ENCODE data around the gene IL12RB1.

Gene IL12RB1

DNA sequence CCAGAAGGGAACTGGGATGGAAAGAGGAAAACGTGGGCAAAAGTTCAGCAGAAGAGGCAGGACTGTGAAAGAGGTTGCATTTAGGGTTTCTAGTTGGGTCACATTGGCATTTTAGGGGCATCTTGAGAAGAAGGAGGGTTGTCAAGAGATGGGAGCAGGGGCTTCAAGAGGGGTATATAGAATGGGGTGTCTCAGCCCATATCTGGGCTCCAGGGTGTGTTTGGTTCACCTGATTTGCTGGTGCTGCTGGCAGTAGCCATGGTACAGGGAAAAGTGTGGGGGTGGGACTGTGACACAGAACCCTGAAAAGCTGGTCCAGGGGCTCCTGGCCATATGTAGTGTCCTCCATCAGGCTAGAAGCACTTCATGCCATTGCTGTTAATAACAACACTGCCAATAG lies 33.4 kb upstream of the IL12RB1 start:
- H2AFZ ChIP-seq (ENCODE audit: low read depth, low read length), result no peak overlapping the region
- H3K27me3 ChIP-seq (ENCODE audit: low read depth, low read length), result no peaks in the 10 kb centered on the region
- peak overlapping the region; percentile 98 for H3K4me2 ChIP-seq (ENCODE audit: low read length)
- H3K36me3 ChIP-seq (replicated peaks; ENCODE audit: low read depth, low read length), result peaks cover 33% of the 10 kb centered on the region
- no peaks in the 10 kb centered on the region for H3K9me3 ChIP-seq (ENCODE audit: insufficient read depth, low read length)
- no peak overlapping the region; the same call in 1 of the 2 replicates for H3K9ac ChIP-seq (ENCODE audit: low read length)
- no peak overlapping the region for H3K27ac ChIP-seq (ENCODE audit: low read length)
- peaks cover 26% of the 10 kb centered on the region for H4K20me1 ChIP-seq (ENCODE audit: insufficient read depth, low read length)
- peak overlapping the region; percentile 81 for H3K4me3 ChIP-seq (ENCODE audit: low read length)
- peaks cover 23% of the 10 kb centered on the region for H3K79me2 ChIP-seq (ENCODE audit: low read length)
- peaks cover 25% of the 10 kb centered on the region for H3K4me1 ChIP-seq (ENCODE audit: low read length)
- TF ChIP-seq CTCF (IDR thresholded peaks at IDR 0.05; ENCODE audit: low read depth, low read length) (no peak), EZH2phosphoT487 (IDR thresholded peaks at IDR 0.05; ENCODE audit: low read depth) (no peak)

DNA sequence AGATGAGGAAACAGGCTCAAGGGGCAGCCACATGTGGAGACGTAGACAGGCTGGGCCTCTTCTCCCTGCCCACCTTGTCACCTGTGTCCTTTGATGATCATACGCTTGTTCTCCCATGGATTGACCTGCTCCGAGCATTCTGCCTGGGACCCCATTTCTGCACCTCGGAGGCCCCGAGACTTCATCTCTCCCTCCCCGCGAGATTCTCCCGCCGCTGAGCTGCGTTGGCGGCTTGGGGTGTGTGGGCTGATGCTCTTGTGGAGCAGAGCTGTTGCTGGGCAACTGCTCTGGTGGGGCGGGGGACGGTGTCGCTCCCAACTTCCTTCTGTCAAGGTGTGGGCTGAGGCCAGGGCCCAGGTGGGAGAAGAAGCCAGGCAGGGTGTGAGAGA lies 33.0 kb upstream of the IL12RB1 start:
- Histone ChIP-seq H3K9me3 (ENCODE audit: insufficient read depth, low read length) (no peaks in the 10 kb centered on the region), H3K27me3 (ENCODE audit: low read depth, low read length) (no peaks in the 10 kb centered on the region), H3K4me3 (ENCODE audit: low read length) (peak overlapping the region; percentile 81), H3K4me2 (ENCODE audit: low read length) (peak overlapping the region; percentile 98), H2AFZ (ENCODE audit: low read depth, low read length) (no peak overlapping the region), H3K9ac (ENCODE audit: low read length) (peak overlapping the region; percentile 69; the same call in 1 of the 2 replicates), H3K27ac (ENCODE audit: low read length) (peak overlapping the region; percentile 47), H4K20me1 (ENCODE audit: insufficient read depth, low read length) (peaks cover 26% of the 10 kb centered on the region), H3K36me3 (replicated peaks; ENCODE audit: low read depth, low read length) (peaks cover 33% of the 10 kb centered on the region), H3K4me1 (ENCODE audit: low read length) (peaks cover 25% of the 10 kb centered on the region), H3K79me2 (ENCODE audit: low read length) (peaks cover 23% of the 10 kb centered on the region)
- no peak for TF ChIP-seq CTCF (IDR thresholded peaks at IDR 0.05; ENCODE audit: low read depth, low read length)
- no peak for TF ChIP-seq EZH2phosphoT487 (IDR thresholded peaks at IDR 0.05; ENCODE audit: low read depth)

DNA sequence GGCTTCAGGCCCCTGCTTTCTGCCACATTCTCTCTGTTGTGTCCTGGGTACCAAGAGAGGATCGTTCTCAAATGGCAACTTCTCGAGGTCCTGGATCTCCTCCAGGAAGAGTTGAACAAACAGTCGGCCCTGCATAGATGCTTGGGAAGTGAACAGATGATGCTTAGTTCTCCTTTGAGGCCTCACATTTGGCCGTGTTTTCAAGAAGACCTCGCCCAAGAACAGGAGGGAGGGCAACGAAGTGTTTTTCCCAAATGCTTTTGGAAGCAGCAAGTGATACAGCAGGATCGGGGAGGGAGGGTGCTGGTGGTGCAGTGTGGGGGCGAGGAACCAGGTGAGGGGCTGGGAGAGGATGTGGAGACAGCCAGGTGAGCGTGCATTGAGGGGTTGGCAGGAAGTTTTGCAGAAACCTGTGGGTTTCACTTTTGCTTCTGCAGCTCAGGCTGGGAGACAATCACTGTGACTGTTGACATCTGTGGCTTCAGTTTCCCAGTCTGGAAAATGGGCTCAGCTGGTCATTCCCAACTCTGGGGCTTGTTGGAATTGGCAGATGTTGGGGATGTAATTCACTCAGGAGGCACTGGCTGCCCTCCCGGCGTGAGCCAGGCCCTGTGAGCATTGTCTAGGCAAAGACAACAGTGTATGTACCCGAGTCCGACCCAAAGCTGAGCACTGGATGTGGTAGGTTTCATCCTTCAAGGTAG lies 32.4 kb upstream of the IL12RB1 start:
- Histone ChIP-seq H3K27me3 (ENCODE audit: low read depth, low read length) (no peaks in the 10 kb centered on the region), H3K79me2 (ENCODE audit: low read length) (peaks cover 23% of the 10 kb centered on the region), H3K4me3 (ENCODE audit: low read length) (peak overlapping the region; percentile 81), H3K27ac (ENCODE audit: low read length) (peak overlapping the region; percentile 47), H3K4me1 (ENCODE audit: low read length) (peaks cover 25% of the 10 kb centered on the region), H3K9me3 (ENCODE audit: insufficient read depth, low read length) (no peaks in the 10 kb centered on the region), H2AFZ (ENCODE audit: low read depth, low read length) (no peak overlapping the region), H3K4me2 (ENCODE audit: low read length) (peak overlapping the region; percentile 98), H3K9ac (ENCODE audit: low read length) (peak overlapping the region; percentile 69; the same call in 1 of the 2 replicates), H3K36me3 (replicated peaks; ENCODE audit: low read depth, low read length) (peaks cover 28% of the 10 kb centered on the region), H4K20me1 (ENCODE audit: insufficient read depth, low read length) (peaks cover 26% of the 10 kb centered on the region)
- TF ChIP-seq EZH2phosphoT487 (IDR thresholded peaks at IDR 0.05; ENCODE audit: low read depth), result no peak

DNA sequence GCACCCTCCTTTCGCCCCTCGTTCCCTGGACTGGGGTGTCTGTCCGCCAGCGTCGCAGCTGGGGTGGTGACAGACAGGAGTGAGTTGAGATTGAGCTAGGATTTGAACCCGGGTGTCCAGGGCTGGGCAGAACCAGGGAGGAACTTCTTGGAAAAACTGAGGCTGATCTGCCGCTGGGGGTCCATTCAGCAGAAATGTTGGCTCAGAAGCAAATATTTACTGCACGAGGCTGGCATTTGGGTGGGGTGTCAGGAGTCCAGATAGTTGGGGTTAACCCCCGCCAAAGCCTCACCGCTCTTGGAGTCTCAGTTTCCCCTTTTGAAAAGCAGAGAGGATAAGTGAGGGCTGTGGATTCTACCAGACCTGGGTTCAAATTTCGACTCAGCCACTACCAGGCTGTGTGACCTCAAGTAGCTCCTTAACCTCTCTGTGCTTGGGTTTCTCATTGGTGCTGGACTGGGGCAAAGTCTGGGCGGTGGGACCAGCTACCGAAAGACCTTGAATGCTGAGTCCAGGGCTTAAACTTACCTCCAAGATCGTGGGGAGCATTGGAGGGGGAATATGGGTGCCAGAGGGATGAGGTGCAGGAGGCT lies 31.8 kb upstream of the IL12RB1 start:
- Histone ChIP-seq H2AFZ (ENCODE audit: low read depth, low read length) (no peak overlapping the region), H3K27me3 (ENCODE audit: low read depth, low read length) (no peaks in the 10 kb centered on the region), H3K9ac (ENCODE audit: low read length) (peak overlapping the region; percentile 69), H3K9me3 (ENCODE audit: insufficient read depth, low read length) (no peaks in the 10 kb centered on the region), H3K4me2 (ENCODE audit: low read length) (peak overlapping the region; percentile 98), H3K4me1 (ENCODE audit: low read length) (peaks cover 25% of the 10 kb centered on the region), H3K79me2 (ENCODE audit: low read length) (peaks cover 23% of the 10 kb centered on the region), H3K36me3 (replicated peaks; ENCODE audit: low read depth, low read length) (peaks cover 22% of the 10 kb centered on the region), H3K27ac (ENCODE audit: low read length) (peak overlapping the region; percentile 47), H3K4me3 (ENCODE audit: low read length) (peak overlapping the region; percentile 81), H4K20me1 (ENCODE audit: insufficient read depth, low read length) (peaks cover 26% of the 10 kb centered on the region)
- TF ChIP-seq CTCF (IDR thresholded peaks at IDR 0.05; ENCODE audit: low read depth, low read length), result no peak

Measured in OCI-LY3 (cell line).